Cardiac muscle cell (in vitro differentiated cells and primary cell): ENCODE results near the gene CAMK1G. TPM values are rescaled to one million over a fixed set of nuclear protein-coding genes. Genes with fewer than 3 reads are reported as not detected.

Experiments used
- DNase-seq, 2 donors: peaks; one replicate each; pipeline versions ENCODE4 v3.0.0 to v3.0.0-alpha.2; 2010 to 2017; ENCODE audit warnings: low read depth in 1 of 2, low spot score in 1 of 2
- H3K27ac ChIP-seq: fragments of 200-600 bp; sonication (generic); 2 replicates; pipeline ENCODE4 v1.5.1; 2016
- H3K27me3 ChIP-seq: fragments of 200-600 bp; sonication (generic); 2 replicates; pipeline ENCODE4 v1.6.0; 2016; ENCODE audit warnings: control low read depth
- H3K36me3 ChIP-seq: fragments of 200-600 bp; sonication (generic); 2 replicates; pipeline ENCODE4 v1.5.1; 2016; ENCODE audit warnings: control low read depth
- H3K4me1 ChIP-seq: fragments of 200-600 bp; sonication (generic); 2 replicates; pipeline ENCODE4 v1.8.1; 2017; ENCODE audit warnings: low read depth, mild to moderate bottlenecking, mixed run types
- H3K4me3 ChIP-seq: fragments of 200-600 bp; sonication (generic); 2 replicates; pipeline ENCODE4 v1.5.1; 2016; ENCODE audit warnings: mild to moderate bottlenecking
- H3K9me3 ChIP-seq: fragments of 200-600 bp; sonication (generic); 2 replicates; pipeline ENCODE4 v1.5.1; 2017; ENCODE audit warnings: low read depth, mild to moderate bottlenecking, control low read depth
- polyA plus RNA-seq: library from polyadenylated mRNA; unstranded; fragments of >200 nt; fragmentation: Nextera tagmentation; extraction: Ambion mirVana; gene quantifications from 2 replicates; pipeline ENCODE4 v1.2.1, GENCODE V29; 2016
- total RNA-seq: library from RNA; depleted of rRNA; stranded (reverse); fragments of >200 nt; gene quantifications from 2 replicates; pipeline ENCODE4 v1.2.3, GENCODE V29; 2016
- TF ChIP-seq, protein P1 (sequence below): IDR thresholded peaks from 2 replicates; pipeline ENCODE4 v1.5.1; 2012; ENCODE audit warnings: low read depth, mild to moderate bottlenecking, low read length

The CAMK1G gene
- total and polyA plus RNA-seq, 2 experiments from 2014 or later, result 5.0 to 8.5 TPM

DNA sequence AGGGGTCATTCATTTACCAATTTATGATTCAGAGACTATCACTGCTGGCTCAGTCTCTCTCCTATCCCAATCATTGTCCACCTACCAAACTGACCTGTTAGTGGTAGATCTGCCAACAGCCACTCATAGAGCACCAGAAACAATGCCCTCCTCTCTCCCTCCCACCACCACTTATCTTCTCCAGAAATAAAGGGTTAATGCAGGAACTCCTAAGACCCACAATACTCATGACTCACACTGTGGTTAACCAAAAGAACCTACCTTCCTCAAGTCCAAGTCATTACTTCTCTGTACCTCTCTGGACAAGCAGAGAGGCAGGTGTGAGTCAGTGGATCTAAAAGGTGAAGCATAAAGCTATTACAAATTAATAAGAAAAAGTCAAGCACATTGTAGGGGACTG is 40.9 kb upstream of the CAMK1G start:
- DNase-seq, result no peak

DNA sequence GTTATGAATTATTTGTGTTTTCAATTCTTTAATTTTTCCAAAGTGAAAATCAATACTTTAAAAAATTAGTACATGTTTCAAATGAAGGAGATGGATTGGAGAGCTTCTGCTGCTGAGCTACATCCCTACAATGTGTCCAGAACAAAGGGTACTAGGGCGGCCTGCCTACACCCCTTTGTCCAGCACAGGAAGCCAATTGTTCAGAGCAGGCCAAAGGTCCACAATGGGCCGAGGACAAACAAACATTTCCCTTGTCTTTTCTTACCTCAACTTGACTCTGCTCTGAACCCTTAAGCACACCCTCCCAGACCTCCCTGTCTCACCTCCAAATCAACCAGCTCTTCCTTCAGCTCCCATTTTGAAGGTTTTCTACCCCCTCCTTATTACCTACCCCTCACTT is 39.4 kb upstream of the CAMK1G start:
- Histone ChIP-seq H3K27ac (no peak overlapping the region), H3K4me3 (no peak overlapping the region), H3K36me3 (no peaks in the 10 kb centered on the region), H3K9me3 (no peaks in the 10 kb centered on the region), H3K27me3 (no peaks in the 10 kb centered on the region), H3K4me1 (no peaks in the 10 kb centered on the region)
- DNase-seq, result no peak
- TF ChIP-seq, protein P1, sequence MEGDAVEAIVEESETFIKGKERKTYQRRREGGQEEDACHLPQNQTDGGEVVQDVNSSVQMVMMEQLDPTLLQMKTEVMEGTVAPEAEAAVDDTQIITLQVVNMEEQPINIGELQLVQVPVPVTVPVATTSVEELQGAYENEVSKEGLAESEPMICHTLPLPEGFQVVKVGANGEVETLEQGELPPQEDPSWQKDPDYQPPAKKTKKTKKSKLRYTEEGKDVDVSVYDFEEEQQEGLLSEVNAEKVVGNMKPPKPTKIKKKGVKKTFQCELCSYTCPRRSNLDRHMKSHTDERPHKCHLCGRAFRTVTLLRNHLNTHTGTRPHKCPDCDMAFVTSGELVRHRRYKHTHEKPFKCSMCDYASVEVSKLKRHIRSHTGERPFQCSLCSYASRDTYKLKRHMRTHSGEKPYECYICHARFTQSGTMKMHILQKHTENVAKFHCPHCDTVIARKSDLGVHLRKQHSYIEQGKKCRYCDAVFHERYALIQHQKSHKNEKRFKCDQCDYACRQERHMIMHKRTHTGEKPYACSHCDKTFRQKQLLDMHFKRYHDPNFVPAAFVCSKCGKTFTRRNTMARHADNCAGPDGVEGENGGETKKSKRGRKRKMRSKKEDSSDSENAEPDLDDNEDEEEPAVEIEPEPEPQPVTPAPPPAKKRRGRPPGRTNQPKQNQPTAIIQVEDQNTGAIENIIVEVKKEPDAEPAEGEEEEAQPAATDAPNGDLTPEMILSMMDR, result no peak

More for the DNA sequence above, 40.9 kb upstream of the CAMK1G start:
- no peaks in the 10 kb centered on the region for H3K27me3 ChIP-seq
- H3K27ac ChIP-seq, result no peak overlapping the region
- no peaks in the 10 kb centered on the region for H3K9me3 ChIP-seq
- H3K4me3 ChIP-seq, result no peak overlapping the region
- TF ChIP-seq, protein P1, result no peak
- H3K36me3 ChIP-seq, result no peaks in the 10 kb centered on the region
- no peaks in the 10 kb centered on the region for H3K4me1 ChIP-seq

DNA sequence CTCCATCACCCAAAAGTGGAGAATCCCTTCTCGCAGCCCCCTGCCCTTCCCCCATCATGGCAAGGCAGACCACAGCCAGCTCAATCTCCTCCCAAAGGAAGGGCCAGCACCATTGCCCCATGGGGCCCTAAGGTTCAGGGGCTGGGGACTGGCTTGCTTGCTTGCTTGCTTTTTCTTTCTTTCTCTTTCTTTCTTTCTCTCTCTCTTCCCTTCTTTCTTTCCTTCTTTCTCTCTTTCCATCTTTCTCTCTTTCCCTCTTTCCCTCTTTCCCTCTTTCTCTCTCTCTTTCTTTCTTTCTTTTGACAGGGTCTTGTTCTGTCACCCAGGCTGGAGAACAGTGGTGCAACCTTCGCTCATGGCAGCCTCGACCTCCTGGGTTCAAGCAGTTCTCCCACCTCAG is 38.1 kb upstream of the CAMK1G start:
- Histone ChIP-seq H3K4me1 (no peaks in the 10 kb centered on the region), H3K9me3 (no peaks in the 10 kb centered on the region), H3K4me3 (no peak overlapping the region), H3K36me3 (no peaks in the 10 kb centered on the region), H3K27me3 (no peaks in the 10 kb centered on the region), H3K27ac (no peak overlapping the region)
- DNase-seq, result no peak
- TF ChIP-seq, protein P1, result no peak

DNA sequence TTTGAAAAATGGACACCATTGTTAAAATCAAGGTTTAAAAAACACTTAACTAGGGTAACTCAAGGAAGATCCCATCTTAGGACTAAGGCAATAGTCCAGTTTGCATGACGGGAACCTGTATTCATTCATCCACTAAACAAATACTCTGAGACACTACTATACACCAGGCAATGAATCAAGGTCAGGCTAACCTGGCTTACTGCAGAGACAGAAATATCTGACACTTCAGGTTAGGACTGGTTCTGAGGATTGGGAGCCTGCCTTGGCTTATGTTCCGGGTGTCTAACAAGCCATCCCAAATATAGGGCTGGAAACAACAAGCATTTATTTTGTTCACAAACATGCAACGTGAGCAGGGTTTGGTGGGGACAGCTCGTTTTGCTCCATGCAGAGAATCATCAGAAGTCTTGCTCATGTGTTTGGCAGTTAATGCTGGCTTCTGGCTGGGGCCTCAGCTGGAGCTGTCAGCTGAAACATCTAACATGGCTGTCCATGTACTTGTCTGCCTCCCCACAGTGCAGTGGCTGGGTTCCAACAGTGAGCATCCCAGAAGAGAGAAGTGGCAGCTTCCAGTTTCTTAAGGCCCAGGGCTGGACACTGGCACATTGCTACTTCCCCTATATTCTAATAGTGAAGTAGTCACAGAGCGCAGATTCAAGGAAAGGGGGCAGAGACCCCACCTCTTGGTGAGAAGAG is 37.0 kb upstream of the CAMK1G start:
- H3K4me3 ChIP-seq, result no peak overlapping the region
- H3K4me1 ChIP-seq, result no peaks in the 10 kb centered on the region
- no peaks in the 10 kb centered on the region for H3K36me3 ChIP-seq
- H3K9me3 ChIP-seq, result no peaks in the 10 kb centered on the region
- DNase-seq, result no peak
- H3K27me3 ChIP-seq, result no peaks in the 10 kb centered on the region
- no peak overlapping the region for H3K27ac ChIP-seq
- TF ChIP-seq, protein P1, result no peak

DNA sequence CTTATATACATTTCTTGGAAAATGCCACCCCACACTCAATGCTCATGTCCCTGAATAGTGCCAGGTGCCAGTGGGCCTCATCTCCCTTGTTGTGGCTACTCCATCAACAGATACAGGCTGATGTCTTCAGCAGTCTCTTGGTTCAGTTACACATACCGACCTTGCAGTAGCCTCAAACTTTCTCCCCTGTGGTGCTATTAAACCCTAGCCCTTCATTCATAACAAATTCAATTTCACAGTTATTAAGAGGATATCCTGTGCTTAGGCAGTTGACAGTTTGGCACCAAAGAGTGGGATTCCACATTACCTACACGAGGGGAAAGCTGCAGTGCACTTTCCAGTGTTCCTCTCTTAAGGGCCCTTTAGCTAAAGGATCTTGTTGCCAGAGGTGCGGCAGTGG is 35.9 kb upstream of the CAMK1G start:
- no peaks in the 10 kb centered on the region for H3K4me1 ChIP-seq
- no peaks in the 10 kb centered on the region for H3K36me3 ChIP-seq
- H3K4me3 ChIP-seq, result no peak overlapping the region
- no peak overlapping the region for H3K27ac ChIP-seq
- H3K27me3 ChIP-seq, result no peaks in the 10 kb centered on the region
- TF ChIP-seq, protein P1, result no peak
- DNase-seq, result no peak
- no peaks in the 10 kb centered on the region for H3K9me3 ChIP-seq
